ENCODE measurements around the gene SHB.

DNA sequence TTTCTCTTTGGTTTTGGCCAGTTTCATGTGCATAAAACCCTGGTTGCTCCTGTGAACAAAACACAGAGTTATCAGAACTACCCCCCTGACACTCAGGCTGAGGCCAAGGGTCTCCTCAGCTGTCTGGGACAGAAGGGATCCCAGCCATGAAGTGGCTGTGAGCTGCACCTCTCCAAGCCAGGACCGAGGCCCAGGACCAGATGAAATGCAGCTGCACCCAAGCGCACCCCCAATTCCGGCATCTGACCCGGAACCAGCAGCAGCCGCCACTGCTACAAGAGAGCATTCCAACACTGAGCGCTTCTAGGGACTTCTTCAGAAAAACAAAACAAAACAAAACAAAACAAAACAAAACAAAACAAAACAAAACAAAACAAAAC is 149.1 kb downstream of the SHB start:
- no peak for TF ChIP-seq CTCF (IDR thresholded peaks at IDR 0.05)
- no peak for TF ChIP-seq POLR2A (IDR thresholded peaks at IDR 0.05)

Measured in lower leg skin (tissue), 3 donors.